ENCODE data around the gene SGK1.

DNA sequence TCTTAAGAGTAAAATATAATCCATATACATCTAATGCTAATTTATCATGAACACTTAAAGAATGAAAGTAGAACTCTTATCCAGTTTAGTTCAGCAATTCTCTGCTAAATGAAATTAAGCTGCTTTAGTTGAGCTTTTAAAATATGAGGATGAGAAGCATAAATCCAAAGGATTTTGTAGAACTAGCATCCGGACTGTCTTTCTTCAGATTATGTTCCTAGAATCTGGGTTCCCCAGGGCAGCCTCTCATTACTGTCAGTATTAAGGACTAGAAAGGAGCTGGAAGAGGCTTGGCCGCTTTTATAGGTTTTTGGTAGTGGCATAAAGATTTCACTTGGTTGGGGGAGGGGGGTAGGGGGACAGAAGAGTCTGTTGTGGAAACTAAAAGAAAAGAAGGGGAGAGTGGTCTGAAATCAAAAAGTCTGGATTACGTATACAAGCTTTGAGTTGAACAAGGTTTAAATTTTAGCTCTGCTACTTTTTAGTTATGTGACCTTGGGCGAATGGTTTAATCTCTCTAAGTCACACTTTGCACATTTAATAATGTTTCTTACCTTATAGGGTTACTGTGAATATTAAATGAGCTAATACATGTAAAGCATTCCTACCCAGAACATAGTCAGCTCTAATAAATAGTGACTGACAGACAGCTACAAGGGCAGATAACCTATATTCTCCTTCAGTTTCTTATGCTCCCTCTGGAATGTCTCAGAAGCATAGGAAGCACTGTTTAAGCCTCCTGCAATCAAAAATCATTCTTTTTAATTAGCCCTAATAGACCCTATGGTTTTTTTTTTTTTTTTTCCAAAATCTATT lies 3.7 kb downstream of the SGK1 start:
- TF ChIP-seq CREM (IDR thresholded peaks at IDR 0.05; ENCODE audit: low read depth) (no peak), CHD2 (IDR thresholded peaks at IDR 0.05; ENCODE audit: borderline replicate concordance, low read depth, low read length) (no peak), POLR2A (IDR thresholded peaks at IDR 0.05; ENCODE audit: low read depth, low read length) (no peak), JUNB (IDR thresholded peaks at IDR 0.05) (no peak), RUNX3 (IDR thresholded peaks at IDR 0.05; ENCODE audit: low read length) (no peak)
- TF ChIP-seq, protein P1, sequence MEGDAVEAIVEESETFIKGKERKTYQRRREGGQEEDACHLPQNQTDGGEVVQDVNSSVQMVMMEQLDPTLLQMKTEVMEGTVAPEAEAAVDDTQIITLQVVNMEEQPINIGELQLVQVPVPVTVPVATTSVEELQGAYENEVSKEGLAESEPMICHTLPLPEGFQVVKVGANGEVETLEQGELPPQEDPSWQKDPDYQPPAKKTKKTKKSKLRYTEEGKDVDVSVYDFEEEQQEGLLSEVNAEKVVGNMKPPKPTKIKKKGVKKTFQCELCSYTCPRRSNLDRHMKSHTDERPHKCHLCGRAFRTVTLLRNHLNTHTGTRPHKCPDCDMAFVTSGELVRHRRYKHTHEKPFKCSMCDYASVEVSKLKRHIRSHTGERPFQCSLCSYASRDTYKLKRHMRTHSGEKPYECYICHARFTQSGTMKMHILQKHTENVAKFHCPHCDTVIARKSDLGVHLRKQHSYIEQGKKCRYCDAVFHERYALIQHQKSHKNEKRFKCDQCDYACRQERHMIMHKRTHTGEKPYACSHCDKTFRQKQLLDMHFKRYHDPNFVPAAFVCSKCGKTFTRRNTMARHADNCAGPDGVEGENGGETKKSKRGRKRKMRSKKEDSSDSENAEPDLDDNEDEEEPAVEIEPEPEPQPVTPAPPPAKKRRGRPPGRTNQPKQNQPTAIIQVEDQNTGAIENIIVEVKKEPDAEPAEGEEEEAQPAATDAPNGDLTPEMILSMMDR (IDR thresholded peaks at IDR 0.05 in 2 of 3, conservative IDR thresholded peaks at IDR 0.05 in 1 of 3; ENCODE audit: control insufficient read depth in 2 of 3, extremely low read depth in 1 of 3, insufficient read depth in 1 of 3, low read depth in 3 of 3, low read length in 3 of 3): no peak
